Stimulated activated CD8-positive, alpha-beta memory T cell treated with anti-CD3 and anti-CD28 coated beads, Interleukin-15, amount 100 ng/mL, for 48 hours (primary cell): ENCODE results near the gene FBXW10B.
"Not testable (repeated sequence)": the region's sequence is repeated elsewhere in the genome, so short reads cannot be mapped to it uniquely, and the experiment has no call there.

Experiments used
- DNase-seq, 2 donors: peaks; one replicate each; pipeline ENCODE4 v3.0.0-alpha.2; 2020; ENCODE audit warnings: low read depth in 2 of 2

Gene FBXW10B, protein sequence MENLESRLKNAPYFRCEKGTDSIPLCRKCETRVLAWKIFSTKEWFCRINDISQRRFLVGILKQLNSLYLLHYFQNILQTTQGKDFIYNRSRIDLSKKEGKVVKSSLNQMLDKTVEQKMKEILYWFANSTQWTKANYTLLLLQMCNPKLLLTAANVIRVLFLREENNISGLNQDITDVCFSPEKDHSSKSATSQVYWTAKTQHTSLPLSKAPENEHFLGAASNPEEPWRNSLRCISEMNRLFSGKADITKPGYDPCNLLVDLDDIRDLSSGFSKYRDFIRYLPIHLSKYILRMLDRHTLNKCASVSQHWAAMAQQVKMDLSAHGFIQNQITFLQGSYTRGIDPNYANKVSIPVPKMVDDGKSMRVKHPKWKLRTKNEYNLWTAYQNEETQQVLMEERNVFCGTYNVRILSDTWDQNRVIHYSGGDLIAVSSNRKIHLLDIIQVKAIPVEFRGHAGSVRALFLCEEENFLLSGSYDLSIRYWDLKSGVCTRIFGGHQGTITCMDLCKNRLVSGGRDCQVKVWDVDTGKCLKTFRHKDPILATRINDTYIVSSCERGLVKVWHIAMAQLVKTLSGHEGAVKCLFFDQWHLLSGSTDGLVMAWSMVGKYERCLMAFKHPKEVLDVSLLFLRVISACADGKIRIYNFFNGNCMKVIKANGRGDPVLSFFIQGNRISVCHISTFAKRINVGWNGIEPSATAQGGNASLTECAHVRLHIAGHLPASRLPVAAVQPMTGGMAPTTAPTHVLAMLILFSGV

GRCh38 chr17:15619331-15620058, at the start of gene FBXW10B:
Gene FBXW10B (minus strand): TSS chr17:15619704. CDS start chr17:15619512, 192 bp downstream.
- DNase-seq, result not testable (repeated sequence)

DNA sequence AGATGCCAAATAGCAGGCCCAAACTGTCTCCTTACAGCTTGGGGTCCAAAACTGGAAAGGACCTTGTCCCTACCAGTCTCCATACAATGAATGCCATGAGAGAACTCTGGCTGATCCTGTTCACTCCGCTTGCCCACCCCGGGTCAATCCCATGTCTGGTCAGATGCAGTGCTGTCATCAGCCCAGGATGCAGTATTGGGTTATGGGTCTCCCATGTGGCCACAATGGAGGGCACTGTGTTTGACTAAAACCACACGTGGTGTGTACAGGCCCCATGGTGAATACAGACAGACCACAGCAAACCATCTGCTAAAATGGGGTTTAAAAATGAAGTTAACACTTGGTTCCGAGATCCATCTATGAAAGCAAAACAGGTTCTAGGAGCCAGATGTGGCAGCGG, 44.2 kb upstream of the FBXW10B start:
- DNase-seq, result no peak

- no peak for DNase-seq
These were observed 43.7 kb upstream of the FBXW10B start for GRCh38 chr17:15663176-15663575.

DNA sequence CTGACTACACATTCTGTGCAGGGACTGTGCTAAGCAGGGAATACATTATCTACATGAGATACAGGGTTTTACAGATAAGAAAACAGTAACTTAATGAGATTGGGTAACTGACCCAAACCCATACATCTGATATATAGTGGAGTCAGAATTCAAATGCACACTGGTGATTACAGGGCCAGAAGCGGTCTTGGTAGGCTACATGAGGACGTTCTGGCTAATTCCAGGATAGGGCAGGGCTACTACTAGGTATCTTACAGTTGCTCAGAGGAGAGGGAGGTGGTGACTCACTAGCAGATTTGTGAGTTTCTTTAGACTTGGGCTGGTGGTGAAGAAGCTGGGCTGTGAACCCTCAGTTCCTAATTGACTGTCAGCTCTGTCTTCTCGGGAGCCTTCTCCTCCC, 43.2 kb upstream of the FBXW10B start:
- DNase-seq, result no peak

DNA sequence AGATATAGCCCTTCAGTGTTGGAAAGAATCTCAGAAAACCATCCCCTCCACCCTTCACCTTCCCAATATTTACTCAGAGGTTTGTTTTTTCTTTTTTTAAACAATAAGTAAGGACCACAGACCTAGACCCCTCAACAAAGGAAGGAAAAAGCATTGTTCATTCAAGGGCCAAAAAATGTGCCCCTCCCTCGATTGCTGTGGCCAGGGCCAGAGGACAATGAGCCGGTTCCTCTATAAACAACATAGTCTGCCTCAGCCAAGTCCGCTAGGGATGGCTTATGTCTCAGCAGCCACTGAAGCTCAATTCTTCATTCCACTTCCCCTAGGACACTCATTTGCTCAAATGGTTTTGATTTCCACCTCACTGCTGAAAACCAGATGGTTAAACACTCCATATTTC, 40.6 kb upstream of the FBXW10B start:
- DNase-seq, result no peak

DNA sequence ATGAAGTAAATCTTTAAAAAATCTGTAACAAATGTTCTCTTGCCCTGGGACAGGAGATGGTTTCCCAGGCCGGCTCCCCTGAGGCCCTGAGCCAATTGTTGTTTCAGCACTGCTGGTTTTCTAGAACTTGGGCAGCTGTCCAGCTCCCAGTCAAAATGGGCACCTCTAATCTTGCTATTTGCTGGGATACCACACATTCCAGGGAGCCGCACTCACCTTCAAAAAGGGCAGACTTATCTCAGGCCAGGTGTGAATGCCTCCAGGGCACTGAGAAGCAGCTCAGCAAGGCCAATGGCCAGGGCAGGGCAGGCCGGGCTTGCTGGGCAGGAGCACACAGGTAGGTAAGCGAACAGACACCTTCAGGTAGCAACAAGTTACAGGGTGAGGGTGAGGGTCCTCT, 40.2 kb upstream of the FBXW10B start:
- no peak for DNase-seq

DNA sequence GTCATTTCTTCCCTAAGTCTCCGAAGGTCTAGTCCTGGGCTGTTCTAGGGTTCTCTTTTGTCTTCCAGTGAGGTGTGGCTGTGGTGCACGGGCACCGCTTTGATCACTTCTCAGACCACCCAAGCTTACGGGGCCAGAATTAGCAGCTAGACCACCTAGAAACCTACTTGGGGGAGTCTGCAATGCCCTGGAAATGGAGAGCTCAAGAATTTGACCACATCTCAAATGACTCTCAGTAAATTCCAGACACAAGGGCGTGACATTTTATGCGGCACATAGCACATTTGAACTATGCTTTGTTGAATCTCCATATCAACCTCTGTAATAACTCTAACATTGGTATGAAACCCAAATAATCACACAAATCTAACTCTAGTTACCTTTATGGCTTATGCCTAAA, 39.7 kb upstream of the FBXW10B start:
- no peak for DNase-seq

- DNase-seq, result no peak
These were observed 38.8 kb upstream of the FBXW10B start for GRCh38 chr17:15658296-15658695.

DNA sequence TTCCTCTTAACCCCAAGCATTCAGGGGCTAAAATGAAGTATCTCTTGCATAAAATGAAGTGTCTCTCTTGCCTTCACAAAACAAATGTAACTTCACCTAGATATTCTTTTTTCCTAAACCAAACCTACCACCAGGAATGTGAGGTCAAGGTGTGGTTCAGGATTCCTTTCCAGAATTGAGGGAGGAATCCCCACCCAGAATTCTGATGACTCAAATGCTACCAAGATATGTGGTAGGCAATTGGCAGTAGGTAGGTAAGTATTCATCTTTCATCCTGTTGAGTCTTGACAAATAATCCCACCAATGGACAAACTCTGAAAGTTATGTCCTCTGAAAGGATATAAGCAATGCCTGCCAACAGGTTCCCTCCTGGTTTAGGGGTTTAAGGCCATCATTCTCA, 38.4 kb upstream of the FBXW10B start:
- no peak for DNase-seq

GRCh38 chr17:15654886-15655561, 35.5 kb upstream of the FBXW10B start:
- DNase-seq, result no peak

- DNase-seq, result not testable (repeated sequence)
These were observed 34.9 kb upstream of the FBXW10B start for GRCh38 chr17:15654401-15654800.

DNA sequence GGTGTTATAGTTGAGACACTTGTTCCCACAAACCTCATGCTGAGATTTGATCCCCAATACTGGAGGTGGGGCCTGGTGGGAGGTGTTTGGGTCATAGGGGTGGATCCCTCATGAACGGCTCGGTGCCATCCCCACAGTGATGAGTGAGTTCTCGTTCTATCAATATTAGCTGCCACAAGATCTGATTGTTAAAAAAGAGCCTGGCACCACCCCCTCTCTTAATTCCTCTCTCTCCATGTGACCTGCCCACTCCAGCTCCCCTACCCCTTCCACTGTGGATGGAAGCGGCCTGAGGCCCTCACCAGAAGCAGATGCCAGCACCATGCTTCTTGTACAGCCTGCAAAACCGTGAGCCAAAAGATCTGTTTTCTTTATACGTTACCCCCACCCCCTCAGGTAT, 33.5 kb upstream of the FBXW10B start:
- no peak for DNase-seq

GRCh38 chr17:15651583-15652110, 32.1 kb upstream of the FBXW10B start:
- peak in 1 of 2 donors; percentile 5 for DNase-seq

GRCh38 chr17:15650741-15651582, 31.5 kb upstream of the FBXW10B start:
- no peak for DNase-seq

- no peak for DNase-seq
These were observed 30.4 kb upstream of the FBXW10B start for GRCh38 chr17:15649861-15650421.

GRCh38 chr17:15648386-15648785, 28.9 kb upstream of the FBXW10B start:
- DNase-seq, result no peak

DNA sequence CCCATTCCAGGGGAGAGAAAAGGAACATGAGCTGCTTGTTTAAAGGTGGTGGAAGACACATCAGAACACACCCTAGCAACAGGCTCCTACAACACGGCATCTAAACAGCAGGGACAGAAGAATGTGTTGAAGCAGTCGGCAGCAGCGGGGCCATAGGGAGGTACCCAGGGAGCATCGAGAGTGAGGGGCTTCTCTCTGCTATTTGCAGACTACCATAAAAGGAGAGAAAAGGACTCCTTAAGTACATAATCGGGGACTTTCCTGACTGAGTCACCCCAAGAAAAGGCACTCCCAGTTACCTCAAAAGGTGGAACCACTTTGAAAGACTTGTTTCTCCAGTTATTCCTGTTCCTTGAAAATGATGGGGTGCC, 26.4 kb upstream of the FBXW10B start:
- not testable (repeated sequence) for DNase-seq

DNA sequence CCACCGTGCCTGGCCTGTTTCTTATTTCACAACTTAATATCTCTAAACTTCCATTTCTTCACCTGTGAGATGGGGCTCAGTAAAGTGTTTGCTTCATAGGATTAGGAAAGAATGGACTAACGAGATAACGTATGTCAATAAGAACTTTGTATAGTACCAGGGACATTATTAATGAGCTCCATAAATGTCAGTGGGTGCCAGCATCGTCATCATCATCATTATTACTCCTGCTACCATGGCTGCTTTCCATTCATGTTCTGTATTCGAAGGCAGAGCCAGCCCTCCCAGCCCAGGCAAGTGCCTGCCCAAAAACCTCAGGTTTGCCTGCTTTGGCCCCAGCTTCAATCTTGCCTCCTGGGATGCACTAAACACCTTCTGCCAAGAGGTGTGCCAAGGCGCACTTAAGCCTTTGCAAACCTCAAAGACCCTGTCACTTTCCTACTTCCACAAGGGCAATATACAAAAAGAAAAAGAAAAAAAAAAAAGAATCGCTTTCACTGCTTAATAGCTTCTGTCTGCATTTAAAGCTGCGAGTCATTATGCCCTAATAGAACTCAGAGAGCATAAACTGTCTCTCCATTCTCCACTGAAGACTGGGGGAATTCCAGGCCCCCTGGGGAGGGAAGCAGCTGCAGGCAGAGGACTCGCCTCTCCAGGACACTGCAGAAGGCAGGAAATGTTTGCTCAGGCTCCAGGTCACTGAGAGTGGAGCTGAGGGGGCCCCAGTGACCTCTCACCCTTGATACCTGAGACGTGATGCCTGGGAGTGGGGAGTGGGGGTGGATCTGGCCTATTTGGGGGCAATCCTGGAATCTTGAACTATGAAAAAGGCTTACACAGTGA, 25.8 kb upstream of the FBXW10B start:
- not testable (repeated sequence) for DNase-seq

DNA sequence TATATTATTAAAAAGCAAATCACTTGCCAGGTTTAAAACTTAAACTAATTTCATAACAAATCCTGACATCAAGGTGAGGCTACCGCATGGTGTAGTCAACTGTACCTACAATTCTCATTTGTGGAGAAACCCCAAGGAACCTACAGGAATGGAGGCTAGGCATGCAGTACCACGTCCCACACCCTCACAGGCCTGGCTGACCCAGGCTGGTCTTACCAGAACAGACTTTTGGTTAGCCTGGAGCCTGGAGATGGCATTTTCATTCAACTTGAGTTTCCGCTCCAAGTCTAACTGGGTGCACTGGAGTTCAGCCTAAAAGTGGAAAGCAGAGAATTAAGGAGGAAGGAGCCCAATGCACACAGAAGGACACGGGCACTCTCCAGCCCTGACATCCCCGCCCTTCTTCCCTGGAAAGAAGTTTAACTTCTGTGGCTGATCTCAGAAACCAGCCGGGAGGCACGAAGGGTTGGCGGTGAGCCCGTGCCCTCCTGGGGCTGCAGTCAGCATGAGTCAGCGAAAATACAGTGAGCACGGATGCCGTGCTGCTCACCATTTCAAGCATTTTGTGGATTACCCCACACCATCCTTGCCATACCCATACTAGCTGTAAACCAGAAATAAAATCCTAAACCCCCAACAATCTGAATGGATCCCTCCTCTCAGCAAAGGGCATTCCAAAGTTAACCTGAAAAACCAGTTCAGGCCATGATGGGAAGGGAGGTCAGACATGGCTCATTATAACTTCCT, 23.2 kb upstream of the FBXW10B start:
- DNase-seq, result not testable (repeated sequence)
